Effector memory CD4-positive, alpha-beta T cell (primary cell): ENCODE data around the gene FOXP1.

Source experiments
- DNase-seq, 3 donors: peaks; one replicate each; pipeline ENCODE4 v3.0.0-alpha.2; 2020
- H3K27ac ChIP-seq: 2 replicates; pipeline ENCODE4 v1.7.0; 2013; ENCODE audit warnings: mild to moderate bottlenecking, low read length, moderate library complexity; ENCODE audit not compliant: insufficient read depth, poor library complexity, severe bottlenecking
- H3K27me3 ChIP-seq: replicated peaks from 2 replicates; pipeline ENCODE4 v1.7.0; 2013; ENCODE audit warnings: mild to moderate bottlenecking, low read length; ENCODE audit not compliant: insufficient read depth, control insufficient read depth, poor library complexity, severe bottlenecking
- H3K36me3 ChIP-seq: 2 replicates; pipeline ENCODE4 v1.7.0; 2013; ENCODE audit warnings: mild to moderate bottlenecking, low read length, moderate library complexity; ENCODE audit not compliant: control insufficient read depth, insufficient read depth
- H3K4me1 ChIP-seq: 2 replicates; pipeline ENCODE4 v1.7.0; 2013; ENCODE audit warnings: low read length, mild to moderate bottlenecking; ENCODE audit not compliant: control insufficient read depth, insufficient read depth, poor library complexity, severe bottlenecking
- H3K4me3 ChIP-seq: 2 replicates; pipeline ENCODE4 v1.7.0; 2013; ENCODE audit warnings: low read length, low read depth, mild to moderate bottlenecking; ENCODE audit not compliant: insufficient read depth, poor library complexity, severe bottlenecking
- H3K9me3 ChIP-seq: 2 replicates; pipeline ENCODE4 v1.7.0; 2013; ENCODE audit warnings: mild to moderate bottlenecking, low read length, moderate library complexity; ENCODE audit not compliant: control insufficient read depth

The FOXP1 gene

GRCh38 chr3:71139496-71139895 lies 444.0 kb downstream of the FOXP1 start:
- no peak overlapping the region for H3K27ac ChIP-seq

DNA sequence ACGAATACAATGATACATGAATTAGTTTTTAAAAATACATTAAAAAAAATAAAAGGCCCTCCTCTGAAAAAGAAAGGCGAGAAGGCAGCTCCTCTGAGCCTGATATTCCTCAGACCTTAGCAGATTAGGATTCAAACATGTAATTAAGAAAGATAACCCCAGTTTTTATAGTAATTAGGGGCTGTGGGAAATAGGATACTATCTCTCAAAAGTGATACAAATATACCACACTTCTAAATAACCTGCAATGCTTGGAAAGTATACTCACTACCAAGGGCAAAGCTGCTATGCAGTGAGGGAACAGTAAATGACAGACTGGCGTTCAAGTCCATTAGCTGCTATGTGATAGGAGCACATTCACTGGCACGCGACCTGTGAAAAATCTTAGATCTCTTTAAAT lies 445.1 kb downstream of the FOXP1 start:
- no peaks in the 10 kb centered on the region for H3K27me3 ChIP-seq
- DNase-seq: no peak
- H3K36me3 ChIP-seq: peaks cover 2% of the 10 kb centered on the region
- no peak overlapping the region for H3K4me3 ChIP-seq
- H3K9me3 ChIP-seq: no peaks in the 10 kb centered on the region
- H3K4me1 ChIP-seq: peaks cover 7% of the 10 kb centered on the region
- no peak overlapping the region for H3K27ac ChIP-seq

More at GRCh38 chr3:71139496-71139895, 444.0 kb downstream of the FOXP1 start:
- DNase-seq: no peak
- H3K4me1 ChIP-seq: peaks cover 3% of the 10 kb centered on the region
- H3K9me3 ChIP-seq: no peaks in the 10 kb centered on the region
- peaks cover 4% of the 10 kb centered on the region for H3K36me3 ChIP-seq
- no peak overlapping the region for H3K4me3 ChIP-seq
- no peaks in the 10 kb centered on the region for H3K27me3 ChIP-seq

GRCh38 chr3:71136276-71136675 lies 447.3 kb downstream of the FOXP1 start:
- Histone ChIP-seq H3K36me3 (no peaks in the 10 kb centered on the region), H3K27ac (no peak overlapping the region), H3K27me3 (no peaks in the 10 kb centered on the region), H3K9me3 (no peaks in the 10 kb centered on the region), H3K4me1 (peaks cover 17% of the 10 kb centered on the region), H3K4me3 (no peak overlapping the region)
- DNase-seq: no peak

DNA sequence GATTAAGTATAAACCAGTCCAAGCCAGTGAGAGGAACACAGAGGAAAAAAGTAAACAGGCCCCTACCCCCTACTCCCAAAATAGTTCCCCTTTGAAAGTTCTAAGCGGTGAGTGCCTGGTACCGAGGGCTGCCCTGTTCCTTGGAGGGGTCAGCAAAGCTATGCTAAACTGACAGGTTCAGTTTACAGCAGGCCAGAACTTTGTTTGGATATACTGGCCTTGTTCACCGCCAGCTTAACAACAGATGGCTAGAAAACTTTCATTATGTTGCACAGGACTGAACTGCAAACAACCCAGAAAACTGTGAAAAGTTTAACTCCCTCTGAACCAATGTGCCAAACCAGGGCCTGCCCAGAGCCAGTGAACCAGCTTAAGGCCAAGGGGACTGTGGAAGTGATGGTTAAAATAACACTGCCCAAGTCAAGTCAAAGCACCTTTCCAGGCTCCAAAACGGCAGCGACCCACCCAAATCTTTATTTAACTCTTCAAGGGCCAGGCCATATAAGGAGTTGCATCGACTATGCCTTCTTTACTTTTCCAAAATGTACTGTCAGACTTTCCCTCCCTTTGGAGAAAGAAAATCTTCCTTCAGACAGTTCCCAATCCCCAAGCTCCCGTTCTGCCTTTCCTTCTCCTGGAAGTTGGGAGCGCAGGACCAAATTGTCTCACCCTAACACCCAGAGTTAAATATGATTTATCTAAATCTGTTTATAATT lies 448.0 kb downstream of the FOXP1 start:
- Histone ChIP-seq H3K27ac (no peak overlapping the region), H3K36me3 (no peaks in the 10 kb centered on the region), H3K4me1 (peaks cover 21% of the 10 kb centered on the region), H3K27me3 (no peaks in the 10 kb centered on the region), H3K4me3 (no peak overlapping the region), H3K9me3 (no peaks in the 10 kb centered on the region)
- DNase-seq: no peak

GRCh38 chr3:71134521-71134920 lies 449.0 kb downstream of the FOXP1 start:
- no peak for DNase-seq
- Histone ChIP-seq H3K36me3 (no peaks in the 10 kb centered on the region), H3K27me3 (no peaks in the 10 kb centered on the region), H3K27ac (peak overlapping the region; percentile 35), H3K4me1 (peaks cover 21% of the 10 kb centered on the region), H3K4me3 (no peak overlapping the region), H3K9me3 (no peaks in the 10 kb centered on the region)

- Histone ChIP-seq H3K27ac (peak overlapping the region; percentile 35), H3K9me3 (no peaks in the 10 kb centered on the region), H3K4me3 (no peak overlapping the region), H3K4me1 (peaks cover 21% of the 10 kb centered on the region), H3K36me3 (no peaks in the 10 kb centered on the region), H3K27me3 (no peaks in the 10 kb centered on the region)
- no peak for DNase-seq
These were observed 449.7 kb downstream of the FOXP1 start for GRCh38 chr3:71133865-71134264.

- Histone ChIP-seq H3K27me3 (no peaks in the 10 kb centered on the region), H3K4me3 (no peak overlapping the region), H3K9me3 (no peaks in the 10 kb centered on the region), H3K27ac (no peak overlapping the region), H3K36me3 (no peaks in the 10 kb centered on the region), H3K4me1 (peaks cover 25% of the 10 kb centered on the region)
- no peak for DNase-seq
These were observed 450.4 kb downstream of the FOXP1 start for GRCh38 chr3:71132995-71133730.

- Histone ChIP-seq H3K27ac (peak overlapping the region; percentile 92), H3K27me3 (no peaks in the 10 kb centered on the region), H3K4me3 (peak overlapping the region; percentile 69), H3K4me1 (peaks cover 38% of the 10 kb centered on the region), H3K9me3 (no peaks in the 10 kb centered on the region), H3K36me3 (no peaks in the 10 kb centered on the region)
- DNase-seq: no peak
These were observed 451.9 kb downstream of the FOXP1 start for GRCh38 chr3:71131375-71132314.

DNA sequence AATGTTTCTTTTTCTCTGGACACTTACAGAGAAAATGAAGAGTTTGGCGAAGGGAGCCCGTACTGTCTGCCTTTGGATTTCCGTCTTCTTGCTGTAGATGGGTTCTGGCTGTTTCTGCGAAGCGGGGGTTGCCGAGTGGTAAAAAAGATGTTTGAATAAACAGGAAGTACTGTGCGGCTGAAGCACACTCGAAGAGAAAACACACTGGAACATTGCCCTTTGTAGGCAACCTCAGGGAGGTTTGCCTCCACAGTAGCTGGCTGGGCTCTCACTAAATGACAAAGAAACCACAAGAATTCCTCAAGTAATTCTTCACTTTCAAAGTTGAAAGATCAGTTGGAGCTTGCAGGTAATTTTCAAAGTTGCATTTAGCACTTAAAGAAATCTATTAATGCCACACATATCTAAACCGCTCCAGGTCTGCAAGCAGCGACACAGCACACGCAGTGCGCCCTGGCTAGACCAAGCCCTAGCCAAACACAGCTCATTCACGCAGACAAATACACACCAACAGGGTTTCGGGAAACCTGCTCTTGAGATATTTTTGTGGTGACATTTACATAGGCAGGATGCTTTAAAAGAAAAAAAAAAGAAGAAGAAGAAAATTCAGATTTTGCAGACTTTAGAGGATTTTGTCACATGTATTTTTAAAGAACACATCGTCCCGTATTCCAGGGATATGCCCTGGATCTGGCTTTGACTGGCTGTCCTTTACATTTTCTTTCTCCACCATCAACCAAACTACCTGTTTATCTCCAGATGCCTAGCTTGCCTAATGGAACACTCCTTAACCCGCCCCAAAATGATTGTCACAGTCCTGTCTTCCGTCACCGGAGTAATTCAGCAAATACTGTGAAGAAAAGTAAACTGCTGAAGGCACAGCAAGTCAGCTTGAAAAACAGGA lies 452.8 kb downstream of the FOXP1 start:
- peak; percentile 38 to 62 (median 57) for DNase-seq
- Histone ChIP-seq H3K4me1 (peaks cover 42% of the 10 kb centered on the region), H3K36me3 (no peaks in the 10 kb centered on the region), H3K9me3 (no peaks in the 10 kb centered on the region), H3K4me3 (peak overlapping the region; percentile 69), H3K27ac (peak overlapping the region; percentile 92), H3K27me3 (no peaks in the 10 kb centered on the region)
